ENCODE data around the gene SFMBT1. TPM values are rescaled to one million over a fixed set of nuclear protein-coding genes. Genes with fewer than 3 reads are reported as not detected.
A peak's percentile ranks its signal among the peaks of the same experiment; 100 is the strongest.
"Not testable (repeated sequence)": the region's sequence is repeated elsewhere in the genome, so short reads cannot be mapped to it uniquely, and the experiment has no call there.

Gene SFMBT1
- total RNA-seq, 2 experiments from 2014 or later, result 28.7 to 30.0 TPM

DNA sequence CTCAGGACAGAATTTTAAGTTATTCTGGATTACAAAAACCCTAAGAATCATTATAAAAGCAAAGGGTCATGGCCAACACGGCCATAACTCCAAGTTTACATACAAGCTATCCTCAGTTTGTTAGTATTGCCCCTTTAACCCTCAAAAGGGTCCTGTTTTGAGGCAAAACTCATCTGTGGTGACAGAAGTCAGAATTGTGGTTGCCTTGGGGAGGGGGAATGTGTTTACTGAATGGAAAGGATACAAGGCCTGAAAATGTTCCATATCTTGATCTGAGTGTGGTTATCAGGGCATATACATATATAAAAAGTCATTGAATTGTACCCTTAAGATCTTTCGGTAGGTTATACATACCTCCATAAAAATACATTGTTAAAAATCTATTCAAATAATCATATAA, 2.1 kb downstream of the SFMBT1 start:
- Mint-ChIP-seq H3K4me3 (peak overlapping the region; percentile 91), H3K27me3 (peaks cover 9% of the 10 kb centered on the region), H3K27ac (peak overlapping the region; percentile 98), H3K4me1 (peaks cover 52% of the 10 kb centered on the region), H3K9me3 (no peaks in the 10 kb centered on the region), H3K36me3 (ENCODE audit: low read depth) (peaks cover 9% of the 10 kb centered on the region)
- ChIA-PET CTCF (interaction anchor here (1.1 to 3.8 kb wide), 4 partner anchors 8 to 151 kb away, joined by 3 to 14 read pairs (median 4); no protein-coding TSS in a partner anchor), POLR2A (interaction anchor here (0.9 to 5.1 kb wide), 11 partner anchors 10 to 508 kb away, joined by 3 to 72 read pairs (median 6); partner anchors contain the start of genes GNL3, NEK4, PBRM1 and STIMATE)
- no peak for DNase-seq

DNA sequence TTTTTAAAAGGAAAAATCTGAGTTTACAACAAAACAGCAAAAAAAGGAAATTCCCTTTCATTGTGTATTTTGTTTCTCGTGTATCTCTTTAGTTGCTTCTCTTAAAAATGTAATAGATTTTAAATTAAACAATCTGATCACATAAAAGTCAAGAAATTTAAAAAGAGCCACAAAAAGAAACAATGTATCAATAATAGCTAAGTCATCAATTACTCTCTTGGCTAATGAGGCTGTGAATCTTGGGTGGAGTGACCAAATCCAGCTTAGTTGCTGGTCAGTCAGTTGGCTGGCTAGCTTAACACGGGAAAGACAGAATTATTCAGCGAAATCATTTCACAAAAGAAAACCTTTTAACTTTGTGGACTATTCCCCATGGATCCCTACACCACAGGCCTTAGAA, 3.2 kb downstream of the SFMBT1 start:
- Mint-ChIP-seq H3K36me3 (ENCODE audit: low read depth) (peaks cover 9% of the 10 kb centered on the region), H3K27ac (peak overlapping the region; percentile 42), H3K4me1 (peaks cover 58% of the 10 kb centered on the region), H3K4me3 (no peak overlapping the region), H3K27me3 (peaks cover 6% of the 10 kb centered on the region), H3K9me3 (no peaks in the 10 kb centered on the region)
- POLR2A ChIA-PET, result interaction anchor here (1.1 to 3.4 kb wide), 3 partner anchors 17 to 146 kb away, joined by 3 to 16 read pairs (median 5); partner anchors contain the start of gene STIMATE
- CTCF ChIA-PET, result interaction anchor here (1.8 kb wide), 1 partner anchor 16 kb away, joined by 4 read pairs; no protein-coding TSS in a partner anchor
- no peak for DNase-seq

- CTCF ChIA-PET, result no interaction called here
- Mint-ChIP-seq H3K27ac (peak overlapping the region; percentile 6), H3K27me3 (no peaks in the 10 kb centered on the region), H3K36me3 (ENCODE audit: low read depth) (peaks cover 15% of the 10 kb centered on the region), H3K4me3 (no peak overlapping the region), H3K9me3 (no peaks in the 10 kb centered on the region), H3K4me1 (peaks cover 69% of the 10 kb centered on the region)
- POLR2A ChIA-PET, result no interaction called here
- DNase-seq, result no peak
Observed at GRCh38 chr3:53040351-53040820, 5.5 kb downstream of the SFMBT1 start.

- Mint-ChIP-seq H3K27me3 (no peaks in the 10 kb centered on the region), H3K9me3 (no peaks in the 10 kb centered on the region), H3K27ac (peak overlapping the region; percentile 16), H3K4me3 (no peak overlapping the region), H3K36me3 (ENCODE audit: low read depth) (peaks cover 10% of the 10 kb centered on the region), H3K4me1 (peaks cover 74% of the 10 kb centered on the region)
- ChIA-PET POLR2A (no interaction called here), CTCF (interaction anchor here (0.6 kb wide), 1 partner anchor 15 kb away, joined by 3 read pairs; no protein-coding TSS in a partner anchor)
- no peak for DNase-seq
Observed at GRCh38 chr3:53039376-53039752, 6.5 kb downstream of the SFMBT1 start.

GRCh38 chr3:53038679-53039375, 7.0 kb downstream of the SFMBT1 start:
- POLR2A ChIA-PET, result no interaction called here
- peaks cover 68% of the 10 kb centered on the region for H3K4me1 Mint-ChIP-seq
- CTCF ChIA-PET, result interaction anchor here (0.6 kb wide), 1 partner anchor 15 kb away, joined by 3 read pairs; no protein-coding TSS in a partner anchor
- H3K36me3 Mint-ChIP-seq (ENCODE audit: low read depth), result peaks cover 9% of the 10 kb centered on the region
- H3K9me3 Mint-ChIP-seq, result no peaks in the 10 kb centered on the region
- H3K27ac Mint-ChIP-seq, result peak overlapping the region; percentile 16
- no peaks in the 10 kb centered on the region for H3K27me3 Mint-ChIP-seq
- H3K4me3 Mint-ChIP-seq, result no peak overlapping the region
- DNase-seq, result no peak

DNA sequence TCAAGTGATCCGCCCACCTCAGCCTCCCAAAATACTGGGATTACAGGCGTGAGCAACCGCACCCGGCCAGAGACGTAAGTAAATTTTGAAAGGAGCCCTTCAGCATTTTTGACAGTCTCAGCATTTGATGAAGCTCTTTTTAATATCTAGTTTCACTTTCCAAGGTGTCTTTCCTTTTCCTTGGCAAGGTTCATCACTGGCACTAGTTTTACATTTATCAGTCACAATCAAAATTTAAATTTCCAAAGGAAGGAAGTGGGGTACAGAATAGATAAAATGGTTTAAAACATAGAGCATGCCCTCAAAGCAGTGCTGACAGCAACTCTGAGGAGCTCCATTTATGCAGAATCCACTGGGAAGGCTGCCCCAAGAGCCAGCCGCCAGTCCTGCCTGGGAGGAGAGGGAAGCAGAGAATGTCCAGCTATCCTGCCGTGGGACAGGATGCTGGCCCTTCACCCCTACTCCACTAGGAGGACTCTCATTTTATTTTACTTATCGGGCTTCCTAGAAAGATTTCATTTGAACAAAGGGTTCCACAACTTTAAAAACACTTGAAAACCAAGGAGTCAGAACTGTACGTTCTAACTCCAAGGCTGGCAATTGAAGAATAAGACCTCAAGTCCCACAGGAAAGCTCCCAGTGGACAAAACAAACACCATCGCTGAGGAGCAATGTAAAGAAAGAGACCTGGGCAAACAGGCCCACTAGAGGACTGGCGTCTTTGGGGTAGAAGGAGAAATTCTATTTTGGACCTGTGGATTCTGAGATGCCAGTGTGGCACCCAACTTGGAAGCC, 9.9 kb downstream of the SFMBT1 start:
- DNase-seq, result no peak
- Mint-ChIP-seq H3K4me3 (peak overlapping the region; percentile 18), H3K4me1 (peaks cover 60% of the 10 kb centered on the region), H3K36me3 (ENCODE audit: low read depth) (peaks cover 12% of the 10 kb centered on the region), H3K9me3 (no peaks in the 10 kb centered on the region), H3K27me3 (no peaks in the 10 kb centered on the region), H3K27ac (peak overlapping the region; percentile 27)
- ChIA-PET CTCF (interaction anchor here (1.3 to 1.7 kb wide), 2 partner anchors 8 to 101 kb away, joined by 4 read pairs; no protein-coding TSS in a partner anchor), POLR2A (interaction anchor here (1.2 to 6.4 kb wide), 4 partner anchors 10 to 140 kb away, joined by 4 to 72 read pairs (median 6); partner anchors contain the start of gene SFMBT1)

DNA sequence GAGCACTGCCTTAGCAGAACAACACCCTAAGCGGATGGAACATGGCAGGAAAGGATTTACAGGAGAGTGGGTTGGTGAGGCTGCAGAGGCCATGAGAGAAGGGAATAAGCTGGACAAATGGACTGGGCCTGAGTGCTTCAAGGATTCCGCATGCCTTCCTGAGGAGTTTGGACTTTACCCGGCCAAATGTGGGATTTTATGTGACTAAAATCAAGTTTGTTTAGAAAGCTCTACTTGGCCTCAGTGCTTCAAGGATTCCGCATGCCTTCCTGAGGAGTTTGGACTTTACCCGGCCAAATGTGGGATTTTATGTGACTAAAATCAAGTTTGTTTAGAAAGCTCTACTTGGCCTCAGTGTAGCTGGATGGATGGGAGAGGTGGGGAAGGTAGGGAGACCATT, 10.9 kb downstream of the SFMBT1 start:
- H3K4me3 Mint-ChIP-seq, result not testable (repeated sequence)
- H3K4me1 Mint-ChIP-seq, result peaks cover 61% of the 10 kb centered on the region
- POLR2A ChIA-PET, result interaction anchor here (1.4 to 6.4 kb wide), 2 partner anchors 9 to 11 kb away, joined by 7 to 72 read pairs; partner anchors contain the start of gene SFMBT1

DNA sequence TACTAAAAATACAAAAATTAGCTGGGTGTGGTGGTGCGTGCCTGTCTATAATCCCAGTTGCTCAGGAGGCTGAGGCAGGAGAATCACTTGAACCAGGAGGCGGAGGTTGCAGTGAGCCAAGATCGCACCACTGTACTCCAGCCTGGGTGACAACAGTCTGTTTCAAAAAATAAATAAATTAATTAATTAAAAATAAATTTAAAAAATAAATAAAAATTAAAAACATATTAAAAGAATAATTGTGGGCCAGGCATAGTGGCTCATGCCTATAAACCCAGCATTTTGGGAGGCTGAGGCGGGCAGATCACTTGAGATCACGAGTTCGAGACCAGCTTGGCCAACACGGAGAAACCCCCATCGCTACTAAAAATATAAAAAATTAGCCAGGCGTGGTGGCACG, 11.5 kb downstream of the SFMBT1 start:
- not testable (repeated sequence) for H3K27ac Mint-ChIP-seq; H3K9me3 Mint-ChIP-seq; DNase-seq; H3K4me3 Mint-ChIP-seq; H3K27me3 Mint-ChIP-seq; H3K36me3 Mint-ChIP-seq (ENCODE audit: low read depth)
- CTCF ChIA-PET, result interaction anchor here (1.1 to 1.7 kb wide), 2 partner anchors 9 to 12 kb away, joined by 4 to 5 read pairs; no protein-coding TSS in a partner anchor
- POLR2A ChIA-PET, result interaction anchor here (6.4 kb wide), 1 partner anchor 11 kb away, joined by 72 read pairs; the partner anchor contains the start of gene SFMBT1
- peaks cover 59% of the 10 kb centered on the region for H3K4me1 Mint-ChIP-seq

More for the DNA sequence above, 10.9 kb downstream of the SFMBT1 start:
- not testable (repeated sequence) for DNase-seq; H3K27ac Mint-ChIP-seq; H3K27me3 Mint-ChIP-seq; H3K9me3 Mint-ChIP-seq; H3K36me3 Mint-ChIP-seq (ENCODE audit: low read depth)
- CTCF ChIA-PET, result interaction anchor here (1.1 to 1.7 kb wide), 2 partner anchors 9 to 12 kb away, joined by 4 to 5 read pairs; no protein-coding TSS in a partner anchor

DNA sequence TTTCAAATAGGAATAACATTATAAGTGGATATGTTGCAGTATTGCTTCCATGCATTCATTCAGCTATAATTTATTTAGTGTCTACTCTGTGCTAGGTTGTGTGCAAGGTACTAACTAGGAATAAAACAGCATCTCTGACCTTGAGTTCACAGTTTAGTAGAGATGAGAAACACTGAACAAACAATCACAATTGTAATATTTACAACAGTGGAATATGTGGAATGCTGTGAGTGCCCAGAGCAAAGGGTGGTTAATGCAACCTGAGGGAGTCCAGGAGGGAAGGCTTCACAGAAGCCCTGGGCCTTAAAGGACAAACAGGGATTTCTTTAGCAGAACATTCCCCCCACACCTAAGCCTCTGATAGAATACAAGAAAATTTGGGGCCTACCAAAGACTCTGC, 13.3 kb downstream of the SFMBT1 start:
- POLR2A ChIA-PET, result interaction anchor here (1.1 to 6.4 kb wide), 2 partner anchors 13 to 50 kb away, joined by 4 to 72 read pairs; partner anchors contain the start of gene SFMBT1
- Mint-ChIP-seq H3K36me3 (ENCODE audit: low read depth) (peaks cover 10% of the 10 kb centered on the region), H3K4me1 (peaks cover 45% of the 10 kb centered on the region), H3K27me3 (no peaks in the 10 kb centered on the region), H3K4me3 (no peak overlapping the region), H3K9me3 (no peaks in the 10 kb centered on the region), H3K27ac (no peak overlapping the region)
- CTCF ChIA-PET, result no interaction called here
- DNase-seq, result no peak

DNA sequence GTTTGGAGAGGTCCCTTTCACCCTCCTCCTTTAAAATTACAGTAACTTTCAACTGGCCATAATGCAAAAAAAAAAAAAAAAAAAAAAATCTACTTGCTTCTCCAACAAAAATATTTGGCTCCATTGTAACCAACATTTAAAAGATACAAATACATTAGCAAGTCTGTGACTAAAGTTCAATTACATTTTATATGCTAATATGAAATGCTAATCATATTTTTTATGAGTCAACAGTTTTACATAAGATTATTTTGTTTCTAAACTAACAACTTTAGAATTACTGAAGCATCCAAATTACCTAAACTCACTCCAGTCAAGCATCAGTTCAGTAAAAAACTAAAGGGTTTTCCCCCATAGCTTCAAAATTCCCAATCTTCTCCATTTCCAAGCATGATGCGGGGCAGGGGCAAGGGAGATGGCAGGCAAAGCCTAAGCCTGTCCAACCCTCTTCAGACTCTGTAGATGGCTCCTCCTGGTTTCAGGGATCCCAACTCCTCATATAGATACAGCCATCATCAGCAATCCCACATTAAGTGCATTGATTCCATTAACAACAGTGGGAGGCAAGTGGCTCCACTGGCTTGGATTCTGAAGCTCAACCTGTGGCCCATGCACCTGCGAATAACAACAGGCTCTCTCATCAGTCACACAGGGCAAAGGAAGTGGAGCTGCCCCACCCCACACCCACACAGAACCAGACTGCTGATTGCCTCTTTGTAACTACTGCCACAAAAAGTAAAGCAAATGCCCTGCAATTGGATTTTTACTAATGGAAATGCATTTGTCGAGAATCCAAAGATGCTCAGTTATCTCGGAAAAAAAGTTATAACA, 15.0 kb downstream of the SFMBT1 start:
- Mint-ChIP-seq H3K4me3 (no peak overlapping the region), H3K9me3 (no peaks in the 10 kb centered on the region), H3K4me1 (peaks cover 35% of the 10 kb centered on the region), H3K27ac (peak overlapping the region; percentile 53), H3K36me3 (ENCODE audit: low read depth) (peaks cover 4% of the 10 kb centered on the region), H3K27me3 (no peaks in the 10 kb centered on the region)
- DNase-seq, result peak; percentile 58
- ChIA-PET CTCF (interaction anchor here (0.6 kb wide), 1 partner anchor 52 kb away, joined by 3 read pairs; no protein-coding TSS in a partner anchor), POLR2A (interaction anchor here (6.4 kb wide), 1 partner anchor 15 kb away, joined by 72 read pairs; the partner anchor contains the start of gene SFMBT1)

- POLR2A ChIA-PET, result no interaction called here
Observed at GRCh38 chr3:53028641-53029040, 17.2 kb downstream of the SFMBT1 start.

More at GRCh38 chr3:53028641-53029040, 17.2 kb downstream of the SFMBT1 start:
- Mint-ChIP-seq H3K4me1 (peaks cover 29% of the 10 kb centered on the region), H3K4me3 (no peak overlapping the region), H3K27me3 (no peaks in the 10 kb centered on the region), H3K9me3 (no peaks in the 10 kb centered on the region), H3K36me3 (ENCODE audit: low read depth) (peaks cover 10% of the 10 kb centered on the region), H3K27ac (no peak overlapping the region)
- CTCF ChIA-PET, result no interaction called here
- DNase-seq, result no peak

Data from activated CD4-positive, alpha-beta memory T cell treated with anti-CD3 and anti-CD28 coated beads, Interleukin-2, amount 10 ng/mL, durations not matched to agents 7 days and 5 days (primary cell).